SU-DHL-6 (cell line): Measurements from ENCODE around the gene DCXR.
A peak's percentile ranks its signal among the peaks of the same experiment; 100 is the strongest.

Experiments used
- H2AFZ ChIP-seq: fragments of 200-600 bp; sonication (generic); 2 replicates; pipeline ENCODE4 v1.6.1; 2014; ENCODE audit warnings: low read depth, mild to moderate bottlenecking, moderate library complexity, mixed read lengths, antibody characterized with exemption, low read length; ENCODE audit not compliant: severe bottlenecking
- H3F3A ChIP-seq: fragments of 200-600 bp; shearing (Covaris generic); 2 replicates; pipeline ENCODE4 v1.6.0; 2016; ENCODE audit warnings: antibody characterized with exemption, mild to moderate bottlenecking; ENCODE audit not compliant: insufficient read depth
- H3K27ac ChIP-seq: fragments of 200-600 bp; sonication (generic); 2 replicates; pipeline ENCODE4 v1.5.1; 2016; ENCODE audit warnings: low read depth, mild to moderate bottlenecking, low read length, moderate library complexity, mixed read lengths
- H3K27me3 ChIP-seq: fragments of 200-600 bp; sonication (generic), shearing (Covaris generic); 2 replicates; pipeline ENCODE4 v1.6.0; 2014; ENCODE audit warnings: mild to moderate bottlenecking, low read length
- H3K36me3 ChIP-seq: fragments of 200-600 bp; sonication (generic); 2 replicates; pipeline ENCODE4 v1.6.1; 2014; ENCODE audit warnings: mild to moderate bottlenecking, low read length, mixed read lengths
- H3K4me2 ChIP-seq: fragments of 300-600, 200-600 bp; shearing (Covaris generic), sonication (generic); 2 replicates; pipeline ENCODE4 v1.6.0; 2014; ENCODE audit warnings: low read length, low read depth, mild to moderate bottlenecking; ENCODE audit not compliant: poor library complexity, severe bottlenecking
- H3K4me3 ChIP-seq: fragments of 200-600 bp; sonication (generic); 2 replicates; pipeline ENCODE4 v1.5.1; 2014; ENCODE audit warnings: antibody characterized with exemption, low read length, mild to moderate bottlenecking, mixed read lengths; ENCODE audit not compliant: insufficient read depth, poor library complexity, severe bottlenecking
- H3K79me2 ChIP-seq: fragments of 200-600 bp; sonication (generic); 2 replicates; pipeline ENCODE4 v1.6.1; 2014; ENCODE audit warnings: mild to moderate bottlenecking, low read length, moderate library complexity; ENCODE audit not compliant: insufficient read depth
- H3K9ac ChIP-seq: fragments of 200-600 bp; sonication (generic); 2 replicates; pipeline ENCODE4 v1.7.0; 2014; ENCODE audit warnings: mild to moderate bottlenecking, low read length
- H3K9me2 ChIP-seq: fragments of 200-600 bp; sonication (generic); replicated peaks from 2 replicates; pipeline ENCODE4 v1.6.1; 2014; ENCODE audit warnings: low read length; ENCODE audit not compliant: insufficient read depth
- H3K9me3 ChIP-seq: fragments of 200-600 bp; sonication (generic); 2 replicates; pipeline ENCODE4 v1.6.1; 2014; ENCODE audit warnings: low read length, mixed read lengths; ENCODE audit not compliant: insufficient read depth
- H4K20me1 ChIP-seq: fragments of 200-600 bp; sonication (generic); 2 replicates; pipeline ENCODE4 v1.6.1; 2014; ENCODE audit warnings: low read depth, mild to moderate bottlenecking, antibody characterized with exemption, low read length, moderate library complexity, mixed read lengths
- CTCF ChIP-seq: fragments of 200-600 bp; sonication (generic); IDR thresholded peaks from one replicate; pipeline ENCODE4 v1.5.1; 2017; ENCODE audit warnings: antibody characterized with exemption, mild to moderate bottlenecking, low read length, moderate library complexity; ENCODE audit not compliant: insufficient read depth, poor library complexity, severe bottlenecking
- EZH2phosphoT487 ChIP-seq: fragments of 200-600 bp; sonication (generic), shearing (Covaris generic); conservative IDR thresholded peaks from 2 replicates; pipeline ENCODE4 v1.6.1; 2018; ENCODE audit warnings: mild to moderate bottlenecking, antibody characterized with exemption, low read length, moderate library complexity, mixed read lengths

Gene DCXR

GRCh38 chr17:82031303-82031884, 6.1 kb downstream of the DCXR start, which contains the start of gene RAC3:
Gene RAC3, plus strand, starts transcription at chr17:82031678. Its CDS starts 84 bp downstream, at chr17:82031762.
- peaks cover 4% of the 10 kb centered on the region for H3K79me2 ChIP-seq
- no peaks in the 10 kb centered on the region for H3K9me2 ChIP-seq
- H3K9ac ChIP-seq, result peak within 1 kb of the TSS; percentile 55
- H3K9me3 ChIP-seq, result no peaks in the 10 kb centered on the region
- H3K4me3 ChIP-seq, result peak within 1 kb of the TSS; percentile 53
- H2AFZ ChIP-seq, result peak within 1 kb of the TSS; percentile 61
- TF ChIP-seq EZH2phosphoT487, result no peak
- TF ChIP-seq CTCF, result no peak
- H4K20me1 ChIP-seq, result no peaks in the 10 kb centered on the region
- H3K27me3 ChIP-seq, result no peaks in the 10 kb centered on the region
- peak within 1 kb of the TSS; percentile 66 for H3K4me2 ChIP-seq
- H3F3A ChIP-seq, result peaks cover 9% of the 10 kb centered on the region; the same call in 1 of the 2 replicates
- H3K36me3 ChIP-seq, result no peaks in the 10 kb centered on the region
- peak within 1 kb of the TSS; percentile 58 for H3K27ac ChIP-seq

- Histone ChIP-seq H3K27ac (peak overlapping the region; percentile 58), H3K36me3 (no peaks in the 10 kb centered on the region), H3F3A (peaks cover 9% of the 10 kb centered on the region; the same call in 1 of the 2 replicates), H3K9me3 (no peaks in the 10 kb centered on the region), H3K4me2 (peak overlapping the region; percentile 66), H3K79me2 (no peaks in the 10 kb centered on the region), H4K20me1 (no peaks in the 10 kb centered on the region), H3K9ac (peak overlapping the region; percentile 55), H3K4me3 (peak overlapping the region; percentile 53), H3K27me3 (no peaks in the 10 kb centered on the region), H3K9me2 (no peaks in the 10 kb centered on the region), H2AFZ (peak overlapping the region; percentile 61)
- peak; percentile 40 for TF ChIP-seq CTCF
- TF ChIP-seq EZH2phosphoT487, result no peak
These were observed 6.8 kb downstream of the DCXR start for GRCh38 chr17:82030470-82031302.

- Histone ChIP-seq H3F3A (peaks cover 4% of the 10 kb centered on the region; the same call in 1 of the 2 replicates), H4K20me1 (no peaks in the 10 kb centered on the region), H3K27ac (no peak overlapping the region), H2AFZ (no peak overlapping the region), H3K27me3 (no peaks in the 10 kb centered on the region), H3K4me2 (peak overlapping the region; percentile 66), H3K9ac (peak overlapping the region; percentile 55; the same call in 1 of the 2 replicates), H3K9me2 (no peaks in the 10 kb centered on the region), H3K9me3 (no peaks in the 10 kb centered on the region), H3K4me3 (no peak overlapping the region), H3K36me3 (no peaks in the 10 kb centered on the region), H3K79me2 (no peaks in the 10 kb centered on the region)
- TF ChIP-seq EZH2phosphoT487 (no peak), CTCF (no peak)
These were observed 7.5 kb downstream of the DCXR start for GRCh38 chr17:82029990-82030469.
